SK-N-SH treated with all-trans-retinoic acid at 6 μM for 48 hours (cell line): ENCODE data around the gene KMO.

Source experiments
- ATAC-seq: fragments of 200-7000 bp; cut with Tn5 transposase; 3 replicates; pipeline ENCODE4 v1.9.1; 2020; ENCODE audit warnings: mild to moderate bottlenecking, moderate library complexity
- ARNTL ChIP-seq: fragments of 450-650 bp; formaldehyde crosslinking; IDR thresholded peaks from 2 replicates; pipeline ENCODE4 v1.5.0; 2020; ENCODE audit warnings: low read depth, mild to moderate bottlenecking, moderate library complexity, borderline replicate concordance
- BACH2 ChIP-seq: fragments of 250-450 bp; sonication (Bioruptor Pico); IDR thresholded peaks from 2 replicates; pipeline ENCODE4 v1.9.0; 2021; ENCODE audit warnings: mild to moderate bottlenecking, borderline replicate concordance
- CSDC2 ChIP-seq: fragments of 250-450 bp; sonication (Bioruptor Pico); IDR thresholded peaks from 2 replicates; pipeline ENCODE4 v1.5.0; 2020; ENCODE audit warnings: mild to moderate bottlenecking, moderate library complexity
- ESRRG ChIP-seq: fragments of 250-450 bp; sonication (Bioruptor Pico); IDR thresholded peaks from 2 replicates; pipeline ENCODE4 v1.6.1; 2021; ENCODE audit warnings: mild to moderate bottlenecking
- GLIS3 ChIP-seq: fragments of 250-450 bp; sonication (Bioruptor Pico); IDR thresholded peaks from 2 replicates; pipeline ENCODE4 v1.5.0; 2020; ENCODE audit warnings: mild to moderate bottlenecking, moderate library complexity
- ISL1 ChIP-seq: fragments of 250-450 bp; sonication (Bioruptor Pico); IDR thresholded peaks from 2 replicates; pipeline ENCODE4 v2.1.2; 2022; ENCODE audit warnings: mild to moderate bottlenecking, moderate library complexity
- OSR1 ChIP-seq: fragments of 250-450 bp; sonication (Bioruptor Pico); IDR thresholded peaks from 2 replicates; pipeline ENCODE4 v1.8.0; 2022; ENCODE audit warnings: moderate library complexity, mild to moderate bottlenecking, inconsistent platforms
- PPARA ChIP-seq: fragments of 250-450 bp; sonication (Bioruptor Pico); IDR thresholded peaks from 2 replicates; pipeline ENCODE4 v1.5.0; 2020; ENCODE audit warnings: mild to moderate bottlenecking, borderline replicate concordance
- RARB ChIP-seq: fragments of 250-450 bp; sonication (Bioruptor Pico); IDR thresholded peaks from 2 replicates; pipeline ENCODE4 v1.8.0; 2021; ENCODE audit warnings: mild to moderate bottlenecking, moderate library complexity
- TCF4 ChIP-seq: fragments of 250-450 bp; sonication (Bioruptor Pico); IDR thresholded peaks from 2 replicates; pipeline ENCODE4 v1.8.0; 2021; ENCODE audit warnings: mild to moderate bottlenecking, moderate library complexity, borderline replicate concordance
- TOX ChIP-seq: fragments of 250-450 bp; sonication (Bioruptor Pico); IDR thresholded peaks from 2 replicates; pipeline ENCODE4 v1.8.0; 2021; ENCODE audit warnings: mild to moderate bottlenecking, moderate library complexity, borderline replicate concordance
- ZC3H10 ChIP-seq: fragments of 250-450 bp; sonication (Bioruptor Pico); IDR thresholded peaks from 2 replicates; pipeline ENCODE4 v1.5.1; 2021; ENCODE audit warnings: mild to moderate bottlenecking, moderate library complexity
- ZFP3 ChIP-seq: fragments of 250-450 bp; sonication (Bioruptor Pico); IDR thresholded peaks from 2 replicates; pipeline ENCODE4 v1.5.0; 2020; ENCODE audit warnings: mild to moderate bottlenecking, moderate library complexity
- ZFP30 ChIP-seq: fragments of 450-650 bp; formaldehyde crosslinking; IDR thresholded peaks from 2 replicates; pipeline ENCODE4 v1.5.0; 2022; ENCODE audit warnings: mild to moderate bottlenecking, moderate library complexity
- ZNF565 ChIP-seq: fragments of 450-650 bp; formaldehyde crosslinking; conservative IDR thresholded peaks from 2 replicates; pipeline ENCODE4 v1.5.0; 2020; ENCODE audit warnings: low read depth, mild to moderate bottlenecking, moderate library complexity
- ZNF70 ChIP-seq: fragments of 450-650 bp; formaldehyde crosslinking; IDR thresholded peaks from 2 replicates; pipeline ENCODE4 v1.5.0; 2020; ENCODE audit warnings: mild to moderate bottlenecking, moderate library complexity
- ZNF8 ChIP-seq: fragments of 450-650 bp; formaldehyde crosslinking; IDR thresholded peaks from 2 replicates; pipeline ENCODE4 v1.5.0; 2020; ENCODE audit warnings: mild to moderate bottlenecking, moderate library complexity
- TF ChIP-seq, protein P1 (sequence below): fragments of 250-450 bp; sonication (Bioruptor Pico); IDR thresholded peaks from 2 replicates; pipeline ENCODE4 v1.5.0; 2020; ENCODE audit warnings: mild to moderate bottlenecking, moderate library complexity
- TF ChIP-seq, protein P2 (sequence below): fragments of 250-450 bp; sonication (Bioruptor Pico); IDR thresholded peaks from 2 replicates; pipeline ENCODE4 v1.5.1; 2021; ENCODE audit warnings: mild to moderate bottlenecking, moderate library complexity
- TF ChIP-seq, protein P3 (sequence below): fragments of 250-450 bp; sonication (Bioruptor Pico); IDR thresholded peaks from 2 replicates; pipeline ENCODE4 v1.8.0; 2020; ENCODE audit warnings: mild to moderate bottlenecking, moderate library complexity, borderline replicate concordance
- TF ChIP-seq, protein P4 (sequence below): fragments of 250-450 bp; sonication (Bioruptor Pico); IDR thresholded peaks from 2 replicates; pipeline ENCODE4 v1.5.1; 2020; ENCODE audit warnings: low read depth, mild to moderate bottlenecking, moderate library complexity

Gene KMO

DNA sequence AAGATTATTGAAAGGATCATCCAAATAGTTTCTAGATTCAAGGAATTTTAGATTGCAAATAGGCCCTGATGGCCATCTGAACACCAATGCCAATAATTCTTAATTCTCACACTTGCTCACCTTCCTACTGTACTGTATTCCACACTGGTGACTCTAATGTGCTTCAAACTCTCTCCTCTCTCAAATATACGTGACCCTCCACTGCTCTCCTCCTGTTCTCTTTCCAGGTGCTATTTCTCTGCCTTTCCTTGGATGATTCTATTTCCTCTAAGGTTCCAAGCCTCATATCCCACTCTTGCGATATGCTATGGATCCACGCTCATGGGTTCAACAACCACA lies 28.6 kb downstream of the KMO start:
- ATAC-seq: no peak

DNA sequence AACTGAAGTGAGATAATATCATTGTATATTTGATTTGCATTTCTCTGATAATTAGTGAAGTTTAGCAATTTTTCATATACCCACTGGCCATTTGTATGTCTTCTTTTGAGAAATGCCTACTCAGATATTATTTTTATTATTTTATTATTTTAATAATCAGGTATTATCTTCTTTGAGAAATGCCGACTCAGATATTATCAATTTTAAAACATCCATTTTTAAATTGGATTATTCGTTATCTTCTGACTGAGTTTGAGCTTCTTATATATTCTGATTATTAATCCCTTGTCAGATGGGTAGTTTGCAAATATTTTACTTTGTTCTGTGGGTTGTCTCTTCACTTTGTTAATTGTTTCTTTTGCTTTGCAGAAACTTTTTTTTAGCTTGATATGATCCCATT lies 37.7 kb downstream of the KMO start:
- TF ChIP-seq, protein P1, sequence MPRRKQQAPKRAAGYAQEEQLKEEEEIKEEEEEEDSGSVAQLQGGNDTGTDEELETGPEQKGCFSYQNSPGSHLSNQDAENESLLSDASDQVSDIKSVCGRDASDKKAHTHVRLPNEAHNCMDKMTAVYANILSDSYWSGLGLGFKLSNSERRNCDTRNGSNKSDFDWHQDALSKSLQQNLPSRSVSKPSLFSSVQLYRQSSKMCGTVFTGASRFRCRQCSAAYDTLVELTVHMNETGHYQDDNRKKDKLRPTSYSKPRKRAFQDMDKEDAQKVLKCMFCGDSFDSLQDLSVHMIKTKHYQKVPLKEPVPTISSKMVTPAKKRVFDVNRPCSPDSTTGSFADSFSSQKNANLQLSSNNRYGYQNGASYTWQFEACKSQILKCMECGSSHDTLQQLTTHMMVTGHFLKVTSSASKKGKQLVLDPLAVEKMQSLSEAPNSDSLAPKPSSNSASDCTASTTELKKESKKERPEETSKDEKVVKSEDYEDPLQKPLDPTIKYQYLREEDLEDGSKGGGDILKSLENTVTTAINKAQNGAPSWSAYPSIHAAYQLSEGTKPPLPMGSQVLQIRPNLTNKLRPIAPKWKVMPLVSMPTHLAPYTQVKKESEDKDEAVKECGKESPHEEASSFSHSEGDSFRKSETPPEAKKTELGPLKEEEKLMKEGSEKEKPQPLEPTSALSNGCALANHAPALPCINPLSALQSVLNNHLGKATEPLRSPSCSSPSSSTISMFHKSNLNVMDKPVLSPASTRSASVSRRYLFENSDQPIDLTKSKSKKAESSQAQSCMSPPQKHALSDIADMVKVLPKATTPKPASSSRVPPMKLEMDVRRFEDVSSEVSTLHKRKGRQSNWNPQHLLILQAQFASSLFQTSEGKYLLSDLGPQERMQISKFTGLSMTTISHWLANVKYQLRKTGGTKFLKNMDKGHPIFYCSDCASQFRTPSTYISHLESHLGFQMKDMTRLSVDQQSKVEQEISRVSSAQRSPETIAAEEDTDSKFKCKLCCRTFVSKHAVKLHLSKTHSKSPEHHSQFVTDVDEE (CRISPR knock-in tag): no peak
- TF ChIP-seq, protein P2, sequence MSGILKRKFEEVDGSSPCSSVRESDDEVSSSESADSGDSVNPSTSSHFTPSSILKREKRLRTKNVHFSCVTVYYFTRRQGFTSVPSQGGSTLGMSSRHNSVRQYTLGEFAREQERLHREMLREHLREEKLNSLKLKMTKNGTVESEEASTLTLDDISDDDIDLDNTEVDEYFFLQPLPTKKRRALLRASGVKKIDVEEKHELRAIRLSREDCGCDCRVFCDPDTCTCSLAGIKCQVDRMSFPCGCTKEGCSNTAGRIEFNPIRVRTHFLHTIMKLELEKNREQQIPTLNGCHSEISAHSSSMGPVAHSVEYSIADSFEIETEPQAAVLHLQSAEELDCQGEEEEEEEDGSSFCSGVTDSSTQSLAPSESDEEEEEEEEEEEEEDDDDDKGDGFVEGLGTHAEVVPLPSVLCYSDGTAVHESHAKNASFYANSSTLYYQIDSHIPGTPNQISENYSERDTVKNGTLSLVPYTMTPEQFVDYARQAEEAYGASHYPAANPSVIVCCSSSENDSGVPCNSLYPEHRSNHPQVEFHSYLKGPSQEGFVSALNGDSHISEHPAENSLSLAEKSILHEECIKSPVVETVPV (CRISPR knock-in tag): no peak
- no peak for ATAC-seq

More for the DNA sequence above, 28.6 kb downstream of the KMO start:
- no peak for TF ChIP-seq ZNF70 (CRISPR knock-in tag)

DNA sequence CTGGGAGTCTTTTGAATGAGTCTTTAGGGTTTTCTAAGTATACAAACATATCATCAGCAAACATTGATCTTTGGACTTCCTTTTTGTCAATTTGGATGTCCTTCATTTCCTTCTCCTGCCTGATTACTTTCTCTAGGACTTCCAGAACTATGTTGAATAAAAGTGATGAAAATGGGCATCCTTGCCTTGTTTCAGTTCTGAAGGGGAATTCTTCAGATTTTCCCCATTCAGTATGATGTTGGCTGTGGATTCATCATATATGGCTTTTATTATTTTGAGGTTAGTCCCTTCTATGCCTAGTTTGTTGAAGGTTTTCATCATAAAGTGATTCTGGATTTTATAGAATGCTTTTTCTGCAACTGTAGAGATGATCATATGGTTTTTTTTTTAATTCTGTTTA lies 42.0 kb downstream of the KMO start:
- ATAC-seq: no peak
- no peak for TF ChIP-seq BACH2
- no peak for TF ChIP-seq ZNF565 (CRISPR knock-in tag)
- no peak for TF ChIP-seq ESRRG (CRISPR knock-in tag)
- TF ChIP-seq CSDC2 (CRISPR knock-in tag): no peak
- no peak for TF ChIP-seq PPARA (CRISPR knock-in tag)
- TF ChIP-seq TOX: no peak
- no peak for TF ChIP-seq ZNF70 (CRISPR knock-in tag)
- TF ChIP-seq, protein P3, sequence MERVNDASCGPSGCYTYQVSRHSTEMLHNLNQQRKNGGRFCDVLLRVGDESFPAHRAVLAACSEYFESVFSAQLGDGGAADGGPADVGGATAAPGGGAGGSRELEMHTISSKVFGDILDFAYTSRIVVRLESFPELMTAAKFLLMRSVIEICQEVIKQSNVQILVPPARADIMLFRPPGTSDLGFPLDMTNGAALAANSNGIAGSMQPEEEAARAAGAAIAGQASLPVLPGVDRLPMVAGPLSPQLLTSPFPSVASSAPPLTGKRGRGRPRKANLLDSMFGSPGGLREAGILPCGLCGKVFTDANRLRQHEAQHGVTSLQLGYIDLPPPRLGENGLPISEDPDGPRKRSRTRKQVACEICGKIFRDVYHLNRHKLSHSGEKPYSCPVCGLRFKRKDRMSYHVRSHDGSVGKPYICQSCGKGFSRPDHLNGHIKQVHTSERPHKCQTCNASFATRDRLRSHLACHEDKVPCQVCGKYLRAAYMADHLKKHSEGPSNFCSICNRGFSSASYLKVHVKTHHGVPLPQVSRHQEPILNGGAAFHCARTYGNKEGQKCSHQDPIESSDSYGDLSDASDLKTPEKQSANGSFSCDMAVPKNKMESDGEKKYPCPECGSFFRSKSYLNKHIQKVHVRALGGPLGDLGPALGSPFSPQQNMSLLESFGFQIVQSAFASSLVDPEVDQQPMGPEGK (CRISPR knock-in tag): no peak
- no peak for TF ChIP-seq ZNF8

DNA sequence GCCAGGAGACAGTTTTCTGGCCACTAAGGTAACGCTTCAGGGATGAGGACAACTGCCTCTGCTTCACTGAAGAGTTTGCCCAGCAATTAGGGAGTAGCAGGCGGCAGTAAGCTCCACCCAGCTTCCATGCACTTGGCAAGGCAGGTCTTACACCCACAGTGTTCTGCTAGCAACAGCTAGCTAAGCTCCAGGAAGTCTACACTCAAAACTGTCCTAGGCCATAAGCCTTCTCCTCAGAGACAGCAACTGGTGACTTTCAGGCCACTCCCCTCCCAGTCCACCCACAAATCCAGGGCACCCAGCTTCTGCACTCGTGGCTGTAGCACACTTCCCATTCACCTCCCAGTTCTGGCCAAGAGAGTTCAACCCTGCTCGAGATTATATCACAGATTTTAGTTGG lies 47.3 kb downstream of the KMO start:
- no peak for ATAC-seq
- TF ChIP-seq ZNF8 (no peak), OSR1 (no peak), RARB (CRISPR knock-in tag) (no peak), GLIS3 (no peak), TOX (no peak), ZFP3 (no peak), ZNF565 (CRISPR knock-in tag) (no peak), ZC3H10 (CRISPR knock-in tag) (no peak)
- TF ChIP-seq, protein P3 (CRISPR knock-in tag): no peak
- TF ChIP-seq, protein P1 (CRISPR knock-in tag): no peak

DNA sequence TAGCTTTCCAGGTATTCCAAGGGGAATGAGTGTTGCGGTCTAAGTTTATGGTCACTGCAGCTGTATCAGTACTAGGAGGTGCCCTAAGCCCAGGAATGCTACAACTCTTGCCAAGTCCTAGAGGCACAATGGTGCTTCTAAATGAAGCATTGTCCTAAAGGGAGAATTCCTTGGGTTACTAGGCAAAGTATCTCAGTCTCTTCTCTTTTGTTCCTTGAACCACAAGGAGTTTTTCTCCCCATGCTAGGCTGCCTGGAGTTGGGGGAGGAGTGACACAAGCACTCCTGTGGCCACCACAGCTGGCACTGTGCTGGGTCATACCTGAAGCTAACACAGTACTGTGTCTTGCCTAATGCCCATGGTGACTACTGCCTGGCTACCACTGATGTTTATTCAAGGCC lies 50.7 kb downstream of the KMO start:
- ATAC-seq: no peak
- no peak for TF ChIP-seq TCF4 (CRISPR knock-in tag)
- no peak for TF ChIP-seq ZNF8
- no peak for TF ChIP-seq ZFP30 (CRISPR knock-in tag)
- TF ChIP-seq, protein P4, sequence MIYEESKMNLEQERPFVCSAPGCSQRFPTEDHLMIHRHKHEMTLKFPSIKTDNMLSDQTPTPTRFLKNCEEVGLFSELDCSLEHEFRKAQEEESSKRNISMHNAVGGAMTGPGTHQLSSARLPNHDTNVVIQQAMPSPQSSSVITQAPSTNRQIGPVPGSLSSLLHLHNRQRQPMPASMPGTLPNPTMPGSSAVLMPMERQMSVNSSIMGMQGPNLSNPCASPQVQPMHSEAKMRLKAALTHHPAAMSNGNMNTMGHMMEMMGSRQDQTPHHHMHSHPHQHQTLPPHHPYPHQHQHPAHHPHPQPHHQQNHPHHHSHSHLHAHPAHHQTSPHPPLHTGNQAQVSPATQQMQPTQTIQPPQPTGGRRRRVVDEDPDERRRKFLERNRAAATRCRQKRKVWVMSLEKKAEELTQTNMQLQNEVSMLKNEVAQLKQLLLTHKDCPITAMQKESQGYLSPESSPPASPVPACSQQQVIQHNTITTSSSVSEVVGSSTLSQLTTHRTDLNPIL (CRISPR knock-in tag): no peak
- TF ChIP-seq ESRRG (CRISPR knock-in tag): no peak
- TF ChIP-seq ARNTL (CRISPR knock-in tag): no peak
- TF ChIP-seq ZNF70 (CRISPR knock-in tag): no peak
- TF ChIP-seq ISL1: no peak
- TF ChIP-seq, protein P1 (CRISPR knock-in tag): no peak
- TF ChIP-seq ZNF565 (CRISPR knock-in tag): no peak
